Head of caudate nucleus (tissue), 42 donors: ENCODE data around the gene SLC35E2B.

Source experiments
- DNase-seq, 42 donors: peaks; one replicate each; pipeline versions ENCODE4 v3.0.0 to v3.0.0-alpha.2; 2020 to 2021; ENCODE audit warnings: mixed read lengths in 7 of 42
- intact Hi-C: fragments of 100-400 bp; cut with DNase I; formaldehyde crosslinking; loops from one replicate; pipeline ENCODE4 v1.15.0; 2022

SLC35E2B gene

DNA sequence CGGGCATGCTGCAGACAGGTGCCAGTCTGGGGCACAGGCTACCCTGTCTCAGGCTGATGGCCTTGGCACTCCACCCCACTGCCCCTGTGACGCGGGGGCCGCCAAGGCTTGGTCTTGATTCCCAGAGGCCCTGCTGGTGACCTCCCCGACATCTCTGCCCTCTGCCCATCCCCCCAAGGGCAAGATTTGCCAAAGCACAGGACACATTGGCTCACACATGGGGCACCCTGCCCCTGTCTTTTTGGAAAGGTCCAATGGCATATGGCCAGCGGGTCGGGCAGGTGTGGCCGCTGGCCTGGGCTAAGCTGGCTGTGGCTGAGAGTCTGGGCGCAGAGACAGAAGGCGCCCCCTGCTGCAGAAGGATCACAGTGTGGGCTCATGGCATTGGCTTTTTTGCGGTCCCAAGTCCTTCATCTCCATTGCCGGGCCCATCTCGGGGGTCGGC is 72.7 kb downstream of the SLC35E2B start:
- intact Hi-C loops, result loop anchor here (5.0 kb wide), 1 partner anchor 43 kb away; no protein-coding TSS in a partner anchor
- DNase-seq, result no peak

DNA sequence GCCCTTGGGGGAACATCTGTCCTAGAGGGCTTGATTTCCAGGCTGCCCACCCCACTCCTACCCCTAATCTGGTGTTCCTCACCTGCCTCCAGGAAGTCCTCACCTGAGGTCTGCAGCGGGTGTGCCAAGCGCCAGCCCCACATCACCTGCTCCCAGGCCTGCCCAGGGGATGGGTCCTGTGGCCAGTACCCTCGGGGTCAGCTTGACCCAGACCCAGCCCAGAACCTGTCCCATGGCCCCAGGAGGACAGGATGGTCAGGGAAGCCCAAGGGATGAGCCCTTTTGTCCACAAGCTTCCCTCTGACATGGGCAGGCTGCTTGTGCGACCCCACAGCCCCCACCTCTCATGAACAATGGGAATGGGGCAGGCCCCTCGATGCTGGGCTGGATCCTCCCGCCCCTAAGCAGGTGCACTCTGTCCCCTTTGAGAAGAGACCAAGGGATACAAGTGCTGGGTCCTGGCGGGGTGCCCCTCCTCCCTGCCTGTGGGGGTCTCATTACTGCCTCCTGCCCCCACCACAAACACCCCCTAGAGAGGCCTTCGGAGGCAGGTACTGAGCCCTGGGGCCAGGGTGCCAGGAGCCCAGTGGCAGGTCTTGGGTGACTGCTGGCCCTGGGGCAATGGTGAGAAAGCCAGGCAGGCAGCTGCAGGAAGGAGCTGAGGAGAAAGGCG is 74.1 kb downstream of the SLC35E2B start:
- intact Hi-C loops, result loop anchor here (5.0 kb wide), 1 partner anchor 41 kb away; no protein-coding TSS in a partner anchor
- DNase-seq, result no peak

DNA sequence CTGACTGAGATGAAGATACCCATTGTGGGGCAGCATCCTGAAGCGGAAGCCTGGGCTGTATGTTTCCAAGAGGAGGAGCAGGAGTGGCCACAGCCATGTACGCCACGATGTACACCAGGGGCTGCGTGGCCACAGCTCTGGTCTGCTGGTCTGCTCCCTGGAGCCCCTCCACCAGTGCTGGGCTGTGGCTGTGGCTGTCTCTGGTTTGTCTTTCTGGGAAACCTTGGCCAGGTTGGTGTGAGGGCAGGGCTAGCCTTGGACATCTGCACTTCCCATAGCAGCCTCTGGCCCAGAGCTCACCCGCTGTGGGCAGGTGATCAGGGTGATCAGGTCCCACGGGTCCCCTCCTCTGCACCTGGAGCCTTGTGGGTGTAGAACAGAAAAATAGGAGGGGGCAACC is 74.7 kb downstream of the SLC35E2B start:
- no peak for DNase-seq

DNA sequence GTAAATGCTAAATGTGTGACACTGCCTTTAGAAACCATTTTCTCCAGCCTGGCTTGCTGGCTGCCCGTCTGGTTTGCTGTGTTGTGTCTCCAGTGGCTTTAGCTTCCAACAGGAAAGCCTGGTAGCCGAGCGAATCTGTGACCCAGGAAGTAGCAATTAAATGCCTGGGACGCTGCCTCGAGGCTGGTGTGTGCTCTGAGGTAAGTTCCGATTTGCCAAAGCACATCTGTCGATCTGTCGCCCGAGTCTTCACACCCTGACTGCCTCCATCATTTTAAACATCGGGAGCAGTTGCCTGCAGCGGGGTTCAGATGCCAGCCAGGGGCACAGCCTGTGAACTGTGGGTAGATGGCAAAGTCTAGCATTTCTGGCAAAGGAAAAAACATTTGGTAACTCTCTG is 75.1 kb downstream of the SLC35E2B start:
- DNase-seq, result no peak
- intact Hi-C loops, result loop anchor here (5.0 kb wide), 1 partner anchor 40 kb away; no protein-coding TSS in a partner anchor

More for the DNA sequence above, 74.7 kb downstream of the SLC35E2B start:
- intact Hi-C loops, result loop anchor here (5.0 kb wide), 1 partner anchor 41 kb away; no protein-coding TSS in a partner anchor

DNA sequence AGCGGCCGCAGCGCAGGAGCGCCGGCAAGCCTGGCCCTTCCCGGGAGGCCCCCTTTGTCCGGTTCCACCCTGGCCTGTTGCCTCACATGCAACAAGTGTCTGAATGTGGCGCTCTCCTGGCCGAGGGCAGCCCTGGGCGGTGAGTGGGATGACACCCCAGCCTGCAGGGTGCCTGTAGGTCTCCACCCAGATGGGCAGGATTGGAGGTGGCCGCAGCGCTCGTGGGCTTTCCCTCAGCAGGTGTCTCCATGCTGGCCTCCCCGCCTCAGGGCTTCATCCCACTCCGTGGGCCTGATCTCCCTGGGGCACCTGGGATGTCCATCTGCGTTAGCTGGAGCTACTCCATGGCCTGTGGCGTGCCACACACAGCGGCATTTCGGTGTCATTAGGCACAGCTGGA is 75.8 kb downstream of the SLC35E2B start:
- no peak for DNase-seq
- intact Hi-C loops, result loop anchor here (5.0 kb wide), 1 partner anchor 40 kb away; no protein-coding TSS in a partner anchor

DNA sequence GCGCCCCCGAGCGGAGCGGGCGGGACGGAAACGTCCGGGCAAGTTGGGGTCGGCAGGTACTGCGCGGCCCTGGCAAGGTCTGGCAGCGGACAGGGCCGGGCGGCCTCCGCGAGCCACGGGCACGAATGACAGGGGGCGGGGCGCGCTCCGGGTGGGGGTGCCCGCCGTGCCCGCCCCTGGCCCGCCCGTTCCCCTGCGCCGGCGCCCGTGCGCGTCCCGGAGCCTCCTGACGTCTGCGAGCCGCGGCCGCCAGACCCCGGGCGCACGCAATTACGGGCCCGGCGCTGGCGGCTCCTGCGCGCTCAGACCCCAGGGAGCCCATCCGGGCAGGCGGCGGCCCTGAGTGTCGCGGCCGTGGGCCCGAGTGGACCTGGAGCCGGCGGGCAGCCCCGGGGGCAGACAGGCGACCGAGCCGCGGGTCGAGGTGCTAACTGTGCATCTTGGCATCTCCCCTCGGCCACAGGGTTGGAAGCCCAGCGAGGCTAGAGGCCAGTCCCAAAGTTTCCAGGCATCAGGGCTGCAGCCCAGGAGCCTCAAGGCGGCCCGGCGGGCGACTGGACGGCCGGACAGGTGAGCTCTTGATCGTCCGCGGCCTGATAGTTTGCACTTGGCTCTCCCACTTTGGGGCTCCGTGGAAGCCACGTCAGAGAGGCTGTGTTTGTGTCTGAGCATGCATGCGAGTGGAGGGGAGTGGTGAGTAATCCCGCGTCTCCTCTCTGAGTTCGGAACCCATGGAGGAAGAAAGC is 76.4 kb downstream of the SLC35E2B start:
- intact Hi-C loops, result loop anchor here (5.0 kb wide), 1 partner anchor 39 kb away; no protein-coding TSS in a partner anchor
- DNase-seq, result peak in 24 of 42 donors; percentile 18 to 68 (median 40)

DNA sequence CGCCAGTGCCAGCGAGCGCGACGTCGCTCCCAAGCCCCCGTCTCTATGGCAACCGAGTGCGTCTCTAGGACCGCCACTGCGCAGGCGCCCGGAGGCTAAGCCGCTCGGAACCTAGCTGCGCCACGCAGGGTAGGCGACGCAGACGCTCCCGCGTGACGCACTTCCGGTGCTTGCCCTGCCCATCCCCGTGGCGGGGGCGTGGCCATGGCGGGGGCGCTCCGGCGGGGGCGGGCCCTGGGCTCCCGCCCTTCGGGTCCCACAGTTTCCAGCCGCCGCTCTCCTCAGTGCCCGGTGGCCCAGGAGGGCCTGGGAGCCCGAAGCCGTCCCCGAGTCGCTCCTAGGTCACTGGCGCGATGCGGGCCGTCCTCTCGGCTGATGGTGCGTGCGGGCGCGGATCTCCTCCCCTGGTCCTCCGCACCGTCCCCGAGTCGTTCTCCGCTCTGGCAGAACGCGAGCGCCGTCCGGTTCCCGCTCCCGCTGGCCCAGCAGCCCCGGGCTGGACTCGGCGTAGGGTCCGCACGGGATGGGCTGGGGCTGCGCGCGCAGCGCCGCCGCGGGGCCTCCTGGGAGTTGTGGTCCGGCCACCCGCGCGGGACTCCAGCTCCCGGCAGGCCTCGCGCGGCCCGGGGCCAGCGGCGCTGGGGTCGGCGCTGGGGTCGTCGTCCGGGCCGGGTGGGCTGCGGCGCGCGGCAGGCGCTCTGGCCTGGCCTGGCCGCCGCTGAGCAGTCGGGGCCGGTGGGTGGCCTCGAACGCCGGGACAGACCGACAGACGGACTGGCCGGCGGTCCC is 77.1 kb downstream of the SLC35E2B start, which contains the start of gene MIB2:
Gene MIB2 (plus strand): TSS at position 245 of the 789 bp plus-strand sequence. CDS start 7,953 bp downstream, outside the sequence.
- DNase-seq, result peak; percentile 86 to 99 (median 97)
- intact Hi-C loops, result loop anchor here (5.0 kb wide), 1 partner anchor 38 kb away; no protein-coding TSS in a partner anchor

DNA sequence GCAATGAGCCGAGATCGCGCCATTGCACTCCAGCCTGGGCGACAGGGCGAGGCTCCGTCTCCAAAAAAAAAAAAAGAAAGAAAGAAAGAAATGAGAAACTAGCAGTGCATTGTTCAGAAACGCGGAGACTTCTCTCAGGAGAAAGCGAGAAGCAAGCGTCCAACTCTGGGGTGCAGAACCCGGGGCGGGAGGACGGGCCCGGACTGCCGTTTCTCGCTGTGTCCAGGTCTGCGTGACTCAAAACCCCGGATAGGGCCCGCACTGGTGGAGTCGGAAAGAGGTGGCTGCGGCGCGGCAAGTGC is 77.7 kb downstream of the SLC35E2B start:
- intact Hi-C loops, result loop anchor here (5.0 kb wide), 1 partner anchor 38 kb away; no protein-coding TSS in a partner anchor
- no peak for DNase-seq

DNA sequence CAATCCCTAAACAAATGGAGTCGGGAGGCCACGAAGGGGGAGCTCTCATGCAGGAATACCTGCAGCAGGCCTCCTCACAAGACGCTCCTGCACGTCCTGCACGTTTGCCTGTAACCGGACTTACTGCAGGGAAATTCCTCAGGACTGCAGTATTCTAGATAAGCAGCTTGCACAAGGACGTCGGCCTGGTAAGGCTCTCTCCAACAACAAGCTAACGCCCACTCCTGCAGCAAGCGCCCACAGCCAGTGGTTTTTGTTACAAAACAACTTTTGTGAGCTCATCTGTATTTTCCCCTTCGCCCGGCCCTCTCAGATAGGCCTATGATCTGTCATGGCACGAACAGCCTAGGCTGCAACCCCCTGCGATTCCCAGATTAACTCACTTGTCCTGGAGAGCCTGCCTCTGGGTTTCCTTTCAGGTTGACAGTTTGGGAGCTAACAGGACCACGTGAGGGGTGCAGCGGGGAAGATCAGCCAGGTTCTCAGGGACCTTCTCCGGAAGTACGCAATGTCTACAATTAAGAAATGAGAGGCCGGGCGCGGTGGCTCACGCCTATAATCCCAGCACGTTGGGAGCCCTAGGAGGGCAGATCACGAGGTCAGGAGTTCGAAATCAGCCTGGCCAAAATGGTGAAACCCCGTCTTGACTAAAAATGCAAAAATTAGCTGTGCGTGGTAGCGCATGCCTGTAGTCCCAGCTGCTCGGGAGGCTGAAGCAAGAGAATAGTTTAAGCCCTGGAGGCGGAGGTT is 78.2 kb downstream of the SLC35E2B start:
- intact Hi-C loops, result no loop called here
- peak in 39 of 42 donors; percentile 17 to 65 (median 47) for DNase-seq

DNA sequence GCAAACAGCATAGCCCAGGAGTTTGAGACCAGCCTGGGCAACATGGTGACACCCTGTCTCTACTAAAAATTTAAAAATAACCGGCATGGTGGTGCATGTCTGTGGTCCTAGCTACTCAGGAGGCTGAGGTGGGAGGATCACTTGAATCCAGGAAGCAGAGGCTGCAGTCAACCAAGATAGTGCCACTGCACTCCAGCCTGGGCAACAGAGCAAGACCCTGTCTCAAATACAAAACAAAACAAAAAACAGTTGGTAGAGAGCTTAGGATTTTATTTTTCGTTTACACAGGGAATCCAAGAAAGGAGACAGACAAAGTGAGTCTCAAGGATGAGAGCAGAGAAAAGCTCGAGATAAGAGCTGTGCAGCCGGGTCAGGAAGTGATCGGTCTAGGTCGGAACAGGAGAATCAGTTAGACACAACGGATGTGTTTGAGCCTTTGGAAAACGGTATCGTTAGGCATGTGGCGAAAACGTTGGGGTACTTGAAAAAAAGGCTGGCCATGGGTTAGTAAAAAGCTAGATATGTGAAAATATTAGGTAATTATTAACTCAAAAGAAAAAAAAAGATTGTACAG is 79.0 kb downstream of the SLC35E2B start:
- DNase-seq, result no peak
- intact Hi-C loops, result no loop called here

DNA sequence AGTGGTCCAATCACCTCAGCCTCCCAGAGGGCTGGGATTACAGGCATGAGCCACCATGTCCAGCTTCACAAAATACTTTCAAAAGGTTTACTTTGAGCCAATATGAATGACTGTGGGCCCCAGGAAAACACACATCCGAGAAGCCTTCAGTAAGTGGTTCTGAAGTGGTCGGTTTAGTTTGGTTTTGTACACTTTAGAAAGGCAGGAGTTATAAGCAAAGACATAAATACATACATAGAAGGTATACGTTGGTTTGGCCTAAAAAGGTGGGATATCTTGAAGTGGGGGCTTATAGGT is 80.5 kb downstream of the SLC35E2B start:
- intact Hi-C loops, result no loop called here
- no peak for DNase-seq

DNA sequence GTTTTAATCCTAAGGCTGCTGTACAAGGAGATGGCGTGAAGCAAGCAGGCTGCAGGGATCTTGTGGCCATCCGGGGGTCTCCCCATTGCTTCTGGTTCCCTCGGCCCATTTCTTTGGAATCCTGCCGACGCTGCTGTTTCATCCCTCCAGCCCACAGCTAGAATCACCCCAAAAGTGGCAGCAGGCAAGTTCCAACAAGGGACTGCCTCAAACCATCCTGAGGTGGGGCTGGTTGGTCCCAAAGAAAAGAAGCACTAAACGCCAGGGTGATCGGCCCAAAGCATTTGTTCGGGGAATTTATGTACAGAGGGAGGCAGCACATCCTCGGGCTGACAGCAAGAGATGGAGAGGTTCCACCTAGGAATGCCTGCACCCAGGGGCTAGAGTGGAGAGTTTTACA is 81.8 kb downstream of the SLC35E2B start:
- intact Hi-C loops, result no loop called here
- DNase-seq, result no peak

DNA sequence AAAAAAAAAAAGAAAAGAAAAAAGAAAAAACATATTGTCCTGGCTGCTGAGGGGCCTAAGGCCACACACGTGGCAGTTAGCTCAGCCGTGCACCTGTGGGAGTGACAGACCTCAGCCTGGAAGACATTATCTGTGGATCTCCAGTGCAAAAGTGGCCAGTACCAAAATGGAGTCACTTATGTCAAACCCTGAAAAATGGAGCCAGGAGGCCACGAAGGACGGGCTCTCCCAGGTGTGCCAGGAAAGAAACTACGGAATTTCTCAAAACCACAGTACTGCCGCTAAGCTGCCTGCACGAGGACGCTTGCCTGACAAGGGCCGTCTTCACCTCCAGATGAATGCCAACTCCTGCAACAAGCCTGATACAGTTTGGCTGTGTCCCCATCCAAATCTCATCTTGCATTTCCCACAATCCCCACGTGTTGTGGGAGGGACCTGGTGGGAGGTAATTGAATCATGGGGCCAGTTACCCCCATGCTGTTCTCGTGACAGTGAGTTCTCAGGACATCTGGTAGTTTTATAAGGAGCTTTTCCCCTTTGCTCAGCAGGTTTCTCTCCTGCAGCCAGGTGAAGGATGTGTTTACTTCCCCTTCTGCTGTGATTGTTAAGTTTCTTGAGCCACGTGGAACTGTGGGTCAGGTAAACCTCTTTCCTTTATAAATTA is 82.6 kb downstream of the SLC35E2B start:
- DNase-seq, result no peak
- intact Hi-C loops, result no loop called here
